Retinal pigment epithelial cell (primary cell): ENCODE results near the gene POT1.
A peak's percentile ranks its signal among the peaks of the same experiment; 100 is the strongest.
"Not testable (repeated sequence)": the region's sequence is repeated elsewhere in the genome, so short reads cannot be mapped to it uniquely, and the experiment has no call there.

Experiments
- DNase-seq: peaks from one replicate; pipeline ENCODE4 v3.0.0-alpha.2; 2010; ENCODE audit warnings: low read depth
- H3K4me3 ChIP-seq: 2 replicates; pipeline ENCODE4 v1.5.1; 2011; ENCODE audit warnings: mild to moderate bottlenecking, low read length, control low read depth, moderate library complexity
- CTCF ChIP-seq: conservative IDR thresholded peaks from 2 replicates; pipeline ENCODE4 v1.5.1; 2011; ENCODE audit warnings: low read depth, low read length, control low read depth, inconsistent platforms

The POT1 gene

GRCh38 chr7:124929467-124930172 lies at the start of gene POT1:
Gene POT1, minus strand, starts transcription at chr7:124929825. Its CDS starts 32,652 bp downstream, at chr7:124897173.
- no peak for TF ChIP-seq CTCF
- peak; percentile 98 for DNase-seq
- peak within 1 kb of the TSS; percentile 81 for H3K4me3 ChIP-seq

- DNase-seq, H3K4me3 ChIP-seq: not testable (repeated sequence)
Observed at GRCh38 chr7:124975131-124975530, 45.5 kb upstream of the POT1 start.

- H3K4me3 ChIP-seq, result no peak overlapping the region
- DNase-seq, result no peak
- TF ChIP-seq CTCF, result no peak
Observed at GRCh38 chr7:124965553-124965952, 35.9 kb upstream of the POT1 start.

- no peak for DNase-seq
- no peak for TF ChIP-seq CTCF
- H3K4me3 ChIP-seq, result no peak overlapping the region
Observed at GRCh38 chr7:124959676-124960075, 30.1 kb upstream of the POT1 start.

- DNase-seq, H3K4me3 ChIP-seq: not testable (repeated sequence)
Observed at GRCh38 chr7:124957952-124958351, 28.3 kb upstream of the POT1 start.

- TF ChIP-seq CTCF, result no peak
- no peak overlapping the region for H3K4me3 ChIP-seq
- DNase-seq, result no peak
Observed at GRCh38 chr7:124956160-124956559, 26.5 kb upstream of the POT1 start.

DNA sequence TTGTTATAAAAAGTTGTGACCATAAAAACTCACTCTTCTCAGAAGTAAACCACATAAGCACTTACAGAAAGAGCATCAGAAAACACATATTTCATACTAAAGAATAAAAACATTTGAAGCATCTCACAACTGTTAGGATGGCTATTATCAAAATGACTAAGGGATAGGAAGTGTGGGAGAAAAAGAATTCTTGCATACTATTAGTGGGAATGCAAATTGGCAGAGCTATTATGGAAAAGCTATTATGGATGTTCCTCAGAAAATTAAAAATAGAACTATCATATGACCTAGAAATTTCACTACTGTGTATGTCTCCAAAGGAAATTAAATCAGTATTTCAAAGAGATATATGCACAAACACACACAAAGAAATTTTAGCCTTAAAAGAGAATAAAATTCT lies 25.2 kb upstream of the POT1 start:
- no peak for DNase-seq
- no peak for TF ChIP-seq CTCF

DNA sequence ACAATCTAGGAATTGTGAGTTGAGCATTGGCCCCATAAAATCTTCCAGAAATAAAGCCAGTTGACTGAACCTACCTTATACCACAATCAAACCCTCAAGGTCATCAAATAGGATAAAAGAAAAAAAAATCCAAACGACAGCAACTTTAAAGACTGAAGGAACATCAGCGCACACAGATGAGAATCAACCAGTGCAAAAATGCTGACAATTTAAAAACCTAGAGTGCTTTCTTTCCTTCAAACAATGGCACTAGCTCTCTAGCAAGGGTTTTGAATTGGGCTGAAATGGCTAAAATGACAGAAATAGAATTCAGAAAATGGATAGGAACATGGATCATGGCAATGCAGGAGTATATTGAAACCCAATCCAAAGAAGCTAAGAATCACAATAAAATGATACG lies 16.1 kb upstream of the POT1 start:
- TF ChIP-seq CTCF, result no peak
- DNase-seq, result no peak
- H3K4me3 ChIP-seq, result no peak overlapping the region

More for the DNA sequence above, 25.2 kb upstream of the POT1 start:
- no peak overlapping the region for H3K4me3 ChIP-seq
